ENCODE data around the gene SSU72. TPM values are rescaled to one million over a fixed set of nuclear protein-coding genes. Genes with fewer than 3 reads are reported as not detected.

SSU72 gene
- polyA plus RNA-seq, 1 of the 3 experiments (the other 2 are of a cell fraction): 104 TPM

- WGBS (ENCODE audit: low lambda C conversion rate): 96% methylated on average over 31 of the region's 31 CpGs
Measured at GRCh38 chr1:1567152-1567875, 7.3 kb downstream of the SSU72 start.

DNA sequence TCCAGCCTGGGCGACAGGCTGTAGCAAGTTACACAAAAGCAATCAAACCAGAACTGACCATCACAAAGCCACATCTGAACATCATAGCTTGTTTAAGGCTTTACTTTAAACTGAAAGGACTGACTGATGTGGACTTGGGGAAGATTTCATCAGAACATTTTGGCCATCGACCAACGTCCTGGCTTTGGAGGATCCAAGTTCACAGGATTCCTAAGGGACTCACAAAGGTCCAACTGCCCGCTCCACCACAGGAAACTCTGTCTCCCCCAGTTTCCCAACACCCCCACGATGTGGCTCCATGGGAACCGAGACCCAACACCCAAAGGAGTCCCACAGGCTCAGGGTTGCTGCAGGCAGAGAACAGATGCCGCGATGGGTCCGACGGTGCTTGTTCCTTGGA lies 9.3 kb downstream of the SSU72 start:
- Histone ChIP-seq H3K4me1 (ENCODE audit: control insufficient read depth in 1 of 2, insufficient read depth in 2 of 2, low read depth in 1 of 2, low read length in 1 of 2) (no peaks in the 10 kb centered on the region), H4K20me1 (ENCODE audit: insufficient read depth) (peaks cover 62% of the 10 kb centered on the region), H2AFZ (ENCODE audit: low read depth) (no peak overlapping the region), H3K9me3 (no peaks in the 10 kb centered on the region), H3K27me3 (ENCODE audit: insufficient read depth) (no peaks in the 10 kb centered on the region), H3K79me2 (ENCODE audit: insufficient read depth) (peaks cover 98% of the 10 kb centered on the region), H3K36me3 (replicated peaks in 1 of 2; ENCODE audit: control insufficient read depth in 1 of 2, insufficient read depth in 2 of 2, low read length in 1 of 2) (peaks cover 30 to 35% of the 10 kb centered on the region in 2 experiments), H3F3A (replicated peaks; ENCODE audit: insufficient read depth) (peaks cover 8% of the 10 kb centered on the region), H3K27ac (ENCODE audit: low read depth in 2 of 2, low read length in 1 of 2) (no peak overlapping the region), H3K9ac (no peak overlapping the region), H3K4me3 (ENCODE audit: low read depth in 2 of 2, low read length in 1 of 2) (no peak overlapping the region), H3K9me2 (no peaks in the 10 kb centered on the region), H3K4me2 (no peak overlapping the region)
- DNase-seq: no peak
- POLR2A ChIA-PET: no interaction called here
- 98% methylated on average over 10 of the region's 10 CpGs for WGBS (ENCODE audit: low lambda C conversion rate)
- CTCF ChIA-PET: interaction anchor here (0.9 to 1.1 kb wide), 2 partner anchors 10 to 13 kb away, joined by 3 read pairs; no protein-coding TSS in a partner anchor
- no peak for TF ChIP-seq YY1 (IDR thresholded peaks at IDR 0.05; ENCODE audit: low read depth)
- no peak for TF ChIP-seq FOXJ3 (CRISPR knock-in tag; IDR thresholded peaks at IDR 0.05)
- TF ChIP-seq CHD2 (IDR thresholded peaks at IDR 0.05; ENCODE audit: low read length, partially characterized antibody): no peak
- no peak for TF ChIP-seq EP300 (IDR thresholded peaks at IDR 0.05; ENCODE audit: borderline replicate concordance in 1 of 2, low read depth in 1 of 2, low read length in 1 of 2)
- no peak for TF ChIP-seq SMC3 (IDR thresholded peaks at IDR 0.05; ENCODE audit: low read depth, low read length)
- TF ChIP-seq ELF1 (IDR thresholded peaks at IDR 0.05): no peak
- no peak for TF ChIP-seq CTCF (IDR thresholded peaks at IDR 0.05)
- no peak for TF ChIP-seq POLR2AphosphoS5 (IDR thresholded peaks at IDR 0.05; ENCODE audit: low read depth, low read length)
- no peak for TF ChIP-seq TAF1 (IDR thresholded peaks at IDR 0.05; ENCODE audit: borderline replicate concordance, low read depth, low read length)

More at GRCh38 chr1:1567152-1567875, 7.3 kb downstream of the SSU72 start:
- no peaks in the 10 kb centered on the region for H3K9me3 ChIP-seq
- no peak overlapping the region for H3K4me2 ChIP-seq
- POLR2A ChIA-PET: no interaction called here
- no peak overlapping the region for H2AFZ ChIP-seq (ENCODE audit: low read depth)
- H3K36me3 ChIP-seq (replicated peaks in 1 of 2; ENCODE audit: control insufficient read depth in 1 of 2, insufficient read depth in 2 of 2, low read length in 1 of 2): peaks cover 21 to 28% of the 10 kb centered on the region in 2 experiments
- no peak overlapping the region for H3K9ac ChIP-seq
- CTCF ChIA-PET: no interaction called here
- H3F3A ChIP-seq (replicated peaks; ENCODE audit: insufficient read depth): peaks cover 8% of the 10 kb centered on the region
- no peak for DNase-seq
- TF ChIP-seq FOSL2 (IDR thresholded peaks at IDR 0.05; ENCODE audit: borderline replicate concordance, low read depth) (no peak), MAX (IDR thresholded peaks at IDR 0.05; ENCODE audit: low read depth) (no peak), FOXM1 (IDR thresholded peaks at IDR 0.05; ENCODE audit: low read depth) (no peak), MEF2A (IDR thresholded peaks at IDR 0.05; ENCODE audit: borderline replicate concordance, low read depth) (no peak), GATA2 (CRISPR knock-in tag; IDR thresholded peaks at IDR 0.05) (no peak), GABPA (IDR thresholded peaks at IDR 0.05; ENCODE audit: low read depth) (no peak), RFX5 (IDR thresholded peaks at IDR 0.05; ENCODE audit: low read length) (no peak), EP300 (IDR thresholded peaks at IDR 0.05; ENCODE audit: borderline replicate concordance in 1 of 2, low read depth in 1 of 2, low read length in 1 of 2) (no peak), IRF3 (IDR thresholded peaks at IDR 0.05; ENCODE audit: low read depth, low read length) (no peak), YY1 (IDR thresholded peaks at IDR 0.05; ENCODE audit: low read depth) (no peak), SMC3 (IDR thresholded peaks at IDR 0.05; ENCODE audit: low read depth, low read length) (no peak)
- no peaks in the 10 kb centered on the region for H3K27me3 ChIP-seq (ENCODE audit: insufficient read depth)
- peaks cover 75% of the 10 kb centered on the region for H4K20me1 ChIP-seq (ENCODE audit: insufficient read depth)
- H3K4me1 ChIP-seq (ENCODE audit: control insufficient read depth in 1 of 2, insufficient read depth in 2 of 2, low read depth in 1 of 2, low read length in 1 of 2): no peaks in the 10 kb centered on the region
- no peaks in the 10 kb centered on the region for H3K9me2 ChIP-seq
- H3K4me3 ChIP-seq (ENCODE audit: low read depth in 2 of 2, low read length in 1 of 2): no peak overlapping the region
- H3K79me2 ChIP-seq (ENCODE audit: insufficient read depth): peaks cover 98% of the 10 kb centered on the region
- H3K27ac ChIP-seq (ENCODE audit: low read depth in 2 of 2, low read length in 1 of 2): no peak overlapping the region

Data from SK-N-SH (cell line).